NOMO-1 treated with DMSO at 0.1 percent for 48 hours (cell line): Measurements from ENCODE around the gene FBXW8.

Source experiments
- DNase-seq: peaks from one replicate; lab custom pipeline; 2025; ENCODE audit not compliant: unreplicated experiment; lab: John Stamatoyannopoulos, UW

Gene FBXW8

GRCh38 chr12:117036547-117036946 is 125.8 kb downstream of the FBXW8 start:
- DNase-seq = no peak

- no peak for DNase-seq
These were observed 126.7 kb downstream of the FBXW8 start for GRCh38 chr12:117037289-117038022.

GRCh38 chr12:117038023-117038680 is 127.4 kb downstream of the FBXW8 start:
- DNase-seq = no peak

DNA sequence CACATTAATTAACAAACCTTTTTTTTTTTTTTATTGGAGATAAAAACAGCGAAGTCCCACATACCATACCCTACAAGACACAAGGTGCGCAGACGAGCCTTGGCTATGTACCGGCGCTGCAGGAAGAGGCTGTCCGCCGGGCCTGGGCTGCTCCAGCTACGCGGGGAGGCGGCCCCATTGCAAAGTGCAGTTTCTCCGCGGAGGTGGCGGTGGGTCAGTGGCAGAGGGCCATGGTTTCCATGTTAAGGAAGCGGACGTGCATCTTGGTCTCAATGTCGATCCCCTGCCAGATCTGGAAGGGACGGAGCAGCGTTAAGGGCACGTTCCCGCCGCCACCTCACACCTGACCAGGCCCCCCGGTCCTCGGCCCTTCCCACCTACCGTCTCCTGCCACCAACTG is 128.2 kb downstream of the FBXW8 start:
- no peak for DNase-seq

- DNase-seq = no peak
These were observed 129.2 kb downstream of the FBXW8 start for GRCh38 chr12:117039891-117040309.

DNA sequence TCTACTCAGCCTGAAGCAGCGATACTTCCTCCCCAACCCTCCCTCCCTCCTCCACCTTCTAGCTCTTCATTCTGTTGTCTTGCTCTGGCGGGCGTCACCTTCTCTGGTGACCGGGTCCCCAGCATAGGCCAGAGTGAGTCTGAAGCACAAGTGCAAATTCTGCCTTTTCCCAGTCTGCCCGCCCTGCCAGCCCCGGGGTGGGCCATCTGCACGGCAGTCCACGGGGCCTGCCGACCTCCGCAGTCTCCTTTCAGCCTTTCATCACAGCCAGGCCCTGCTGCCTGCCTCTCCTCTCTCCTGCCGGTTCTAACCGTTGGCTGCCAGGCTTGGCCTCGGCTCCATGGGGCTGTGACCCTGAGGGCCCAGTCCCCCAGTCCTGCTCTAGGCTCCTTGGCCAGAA is 129.7 kb downstream of the FBXW8 start:
- no peak for DNase-seq

GRCh38 chr12:117041798-117042170 is 131.0 kb downstream of the FBXW8 start:
- DNase-seq = no peak

GRCh38 chr12:117042171-117042842 is 131.6 kb downstream of the FBXW8 start:
- DNase-seq = no peak

- no peak for DNase-seq
These were observed 132.1 kb downstream of the FBXW8 start for GRCh38 chr12:117042862-117043261.

- no peak for DNase-seq
These were observed 133.6 kb downstream of the FBXW8 start for GRCh38 chr12:117044311-117044710.

GRCh38 chr12:117044790-117045159 is 134.0 kb downstream of the FBXW8 start:
- DNase-seq = no peak

- DNase-seq = no peak
These were observed 134.6 kb downstream of the FBXW8 start for GRCh38 chr12:117045160-117046010.

GRCh38 chr12:117046011-117046369 is 135.2 kb downstream of the FBXW8 start:
- DNase-seq = no peak

DNA sequence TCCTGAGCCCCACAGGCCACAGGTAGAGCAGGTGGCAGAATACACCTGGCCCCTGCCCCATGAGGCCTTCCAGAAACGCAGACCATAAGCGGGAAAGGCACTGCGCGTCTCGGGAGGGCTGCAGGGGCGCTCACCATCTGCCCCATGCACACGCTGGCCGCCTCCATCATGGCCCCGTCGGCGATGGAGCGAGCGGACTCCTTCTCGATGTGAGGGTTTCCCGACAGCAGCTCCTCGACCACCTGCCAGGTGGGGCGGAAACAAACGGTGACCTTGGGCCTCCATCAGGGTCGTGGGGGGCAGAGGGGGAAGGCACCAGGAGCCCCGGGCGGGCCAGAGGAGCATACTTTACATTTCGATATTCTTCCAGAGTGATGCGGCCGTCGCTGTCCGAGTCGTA is 135.7 kb downstream of the FBXW8 start:
- no peak for DNase-seq

DNA sequence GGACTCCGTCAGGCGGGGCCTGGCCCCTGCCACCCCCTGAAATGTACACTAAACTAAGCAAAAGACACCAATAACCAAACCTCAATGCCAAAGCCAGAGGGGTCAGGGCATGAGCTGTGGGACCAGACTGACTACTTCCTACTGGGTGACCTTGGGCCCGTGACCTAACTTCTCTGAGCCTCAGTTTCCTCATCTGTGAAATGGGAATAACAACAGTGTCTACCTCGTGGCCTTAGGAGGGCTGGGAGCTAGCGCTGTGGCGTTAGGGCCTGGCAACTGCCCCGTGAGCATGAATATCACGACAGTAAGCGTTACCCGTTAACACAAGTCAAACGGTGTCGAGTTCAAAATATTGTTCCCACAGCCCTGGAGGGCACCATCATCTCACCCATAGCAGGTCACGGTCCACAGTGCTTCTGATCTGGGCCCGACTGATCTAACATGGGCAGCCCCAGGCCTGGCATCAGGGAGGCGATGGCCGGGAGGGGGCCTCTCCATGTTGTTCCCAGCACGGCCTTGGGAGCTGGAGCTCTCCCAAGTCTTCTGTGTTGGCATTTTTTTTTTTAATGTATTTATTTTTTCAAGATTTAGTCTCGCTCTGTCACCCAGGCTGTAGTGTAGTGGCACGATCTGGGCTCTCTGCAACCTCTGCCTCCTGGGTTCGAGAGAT is 136.2 kb downstream of the FBXW8 start:
- no peak for DNase-seq

DNA sequence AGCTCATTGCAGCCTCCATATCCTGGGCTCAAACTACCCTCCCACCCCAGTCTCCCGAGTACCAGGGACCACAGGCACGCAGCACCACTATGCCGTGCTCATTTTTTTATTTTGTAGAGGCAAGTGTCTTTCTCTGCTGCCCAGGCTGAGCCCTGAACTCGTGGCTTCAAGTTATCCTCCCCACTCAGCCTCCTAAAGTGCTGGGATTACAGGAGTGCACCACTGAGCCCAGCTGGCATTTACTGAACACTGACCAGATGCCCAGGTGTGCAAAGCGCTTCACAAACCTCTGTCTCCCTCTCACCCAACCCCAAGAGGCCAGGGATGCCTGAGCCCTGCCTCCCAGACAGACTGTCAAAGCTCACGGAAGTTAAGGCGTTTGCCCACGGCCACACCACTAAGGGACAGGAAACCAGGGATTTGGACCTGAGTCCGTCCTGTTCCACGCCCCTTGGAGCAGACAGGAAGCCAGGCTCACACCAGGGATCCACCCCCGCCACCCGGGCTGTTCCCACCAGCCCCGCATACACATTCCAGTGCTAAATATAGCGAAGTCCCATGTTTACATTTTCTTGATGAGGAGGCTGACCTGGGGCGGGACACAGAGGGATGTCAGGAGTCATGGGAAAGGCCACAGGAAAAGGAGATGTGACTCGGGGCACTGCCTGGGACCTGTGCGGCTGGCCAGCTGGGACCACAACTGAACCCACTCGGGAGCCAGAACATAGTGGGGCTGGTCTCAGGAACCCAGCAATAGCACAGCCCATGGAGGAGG is 137.2 kb downstream of the FBXW8 start:
- no peak for DNase-seq

GRCh38 chr12:117048585-117048904 is 137.8 kb downstream of the FBXW8 start:
- no peak for DNase-seq

DNA sequence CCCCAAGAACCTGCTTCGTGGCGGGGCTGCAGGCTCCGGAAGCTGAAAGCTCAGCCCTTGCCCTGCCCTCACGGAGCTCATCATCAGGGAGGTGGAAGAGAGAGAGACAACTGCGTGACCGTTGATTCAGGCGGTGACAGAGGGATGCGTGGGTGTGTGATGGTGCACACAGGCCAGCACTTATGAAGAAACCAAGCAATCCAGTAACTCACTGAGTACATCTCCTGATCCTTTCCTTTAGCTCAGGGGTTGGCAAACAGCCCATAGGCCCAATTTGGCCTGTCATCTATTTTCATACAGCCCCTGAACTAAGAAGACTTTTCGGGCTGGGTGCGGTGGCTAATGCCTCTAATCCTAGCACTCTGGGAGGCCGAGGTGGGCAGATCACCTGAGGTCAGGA is 138.5 kb downstream of the FBXW8 start:
- DNase-seq = no peak

GRCh38 chr12:117050060-117050459 is 139.3 kb downstream of the FBXW8 start:
- no peak for DNase-seq

DNA sequence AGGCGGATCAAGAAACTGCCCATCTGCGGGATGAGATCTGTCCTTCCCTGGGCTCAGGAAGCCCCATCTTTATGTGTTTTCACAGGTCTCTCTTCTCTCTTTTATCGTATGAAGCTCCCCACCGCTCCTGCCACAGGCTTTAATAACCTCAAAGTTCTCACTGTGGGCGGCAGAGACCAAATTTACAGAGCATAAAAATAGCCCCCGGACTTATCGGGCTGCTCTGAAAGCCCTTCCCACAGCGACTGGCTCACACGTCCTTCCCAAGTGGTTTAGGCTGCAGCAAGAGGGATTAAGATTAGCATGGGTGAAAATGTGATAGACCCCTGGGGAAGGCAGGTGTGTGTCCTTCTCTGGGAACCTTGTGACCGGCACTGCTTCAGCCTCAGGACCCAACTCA is 140.6 kb downstream of the FBXW8 start:
- no peak for DNase-seq
